Breast epithelium (tissue), 3 donors: ENCODE results near the gene CLASP1.

Experiments used
- POLR2A ChIP-seq: fragments of 450-650 bp; IDR thresholded peaks from one replicate; pipeline ENCODE4 v1.6.1; 2016; ENCODE audit warnings: antibody characterized with exemption, mild to moderate bottlenecking, moderate library complexity
- POLR2AphosphoS5 ChIP-seq, 3 donors: sonication (generic); formaldehyde crosslinking; IDR thresholded peaks; one replicate each; pipeline ENCODE4 v1.6.1; 2017; ENCODE audit warnings: antibody characterized with exemption in 3 of 3
- TF ChIP-seq, protein P1 (sequence below), 3 donors: fragments of 450-650 bp; IDR thresholded peaks; one replicate each; pipeline ENCODE4 v1.5.1; 2016 to 2017; ENCODE audit warnings: antibody characterized with exemption in 3 of 3, mild to moderate bottlenecking in 3 of 3, moderate library complexity in 3 of 3

DNA sequence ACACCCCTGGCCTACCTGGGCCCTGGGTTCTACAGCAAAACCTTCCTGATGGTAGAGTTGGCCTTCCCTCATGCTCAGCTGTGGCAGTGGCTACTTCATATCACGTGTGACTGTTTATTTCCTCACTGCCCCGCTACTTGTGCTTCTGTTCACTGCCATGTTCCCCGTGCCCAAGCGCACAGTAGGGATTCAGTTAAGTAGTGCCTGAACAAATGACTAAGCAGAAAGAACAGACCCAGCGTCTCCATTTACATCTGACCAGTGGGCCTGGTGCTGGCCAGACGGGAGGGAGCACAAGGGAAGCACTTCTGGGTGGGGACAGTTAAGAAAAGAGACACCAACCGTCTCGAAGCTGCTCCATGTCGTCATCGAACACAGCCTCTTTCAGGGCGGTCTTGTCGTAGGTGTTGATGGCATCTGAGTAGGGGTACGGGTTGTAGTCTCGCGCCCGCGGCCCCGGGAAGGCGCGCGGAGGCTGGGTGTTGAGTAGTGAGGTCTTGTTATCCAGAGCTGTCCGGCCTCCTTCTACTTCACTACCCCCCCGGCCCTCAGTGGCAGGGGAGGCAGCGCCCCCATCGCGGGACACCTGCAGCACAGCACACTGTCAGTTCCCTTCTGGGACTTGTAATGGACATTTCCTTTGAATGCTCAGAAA, 281.9 kb downstream of the CLASP1 start:
- TF ChIP-seq POLR2A (no peak), POLR2AphosphoS5 (IDR thresholded peaks at IDR 0.05) (no peak)
- TF ChIP-seq, protein P1, sequence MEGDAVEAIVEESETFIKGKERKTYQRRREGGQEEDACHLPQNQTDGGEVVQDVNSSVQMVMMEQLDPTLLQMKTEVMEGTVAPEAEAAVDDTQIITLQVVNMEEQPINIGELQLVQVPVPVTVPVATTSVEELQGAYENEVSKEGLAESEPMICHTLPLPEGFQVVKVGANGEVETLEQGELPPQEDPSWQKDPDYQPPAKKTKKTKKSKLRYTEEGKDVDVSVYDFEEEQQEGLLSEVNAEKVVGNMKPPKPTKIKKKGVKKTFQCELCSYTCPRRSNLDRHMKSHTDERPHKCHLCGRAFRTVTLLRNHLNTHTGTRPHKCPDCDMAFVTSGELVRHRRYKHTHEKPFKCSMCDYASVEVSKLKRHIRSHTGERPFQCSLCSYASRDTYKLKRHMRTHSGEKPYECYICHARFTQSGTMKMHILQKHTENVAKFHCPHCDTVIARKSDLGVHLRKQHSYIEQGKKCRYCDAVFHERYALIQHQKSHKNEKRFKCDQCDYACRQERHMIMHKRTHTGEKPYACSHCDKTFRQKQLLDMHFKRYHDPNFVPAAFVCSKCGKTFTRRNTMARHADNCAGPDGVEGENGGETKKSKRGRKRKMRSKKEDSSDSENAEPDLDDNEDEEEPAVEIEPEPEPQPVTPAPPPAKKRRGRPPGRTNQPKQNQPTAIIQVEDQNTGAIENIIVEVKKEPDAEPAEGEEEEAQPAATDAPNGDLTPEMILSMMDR (IDR thresholded peaks at IDR 0.05) = no peak
